Right kidney (tissue), 1 donor: ENCODE measurements around the gene EEFSEC.

Experiments
- DNase-seq: peaks from one replicate; pipeline ENCODE4 v3.0.0-alpha.2; 2016

Gene EEFSEC

DNA sequence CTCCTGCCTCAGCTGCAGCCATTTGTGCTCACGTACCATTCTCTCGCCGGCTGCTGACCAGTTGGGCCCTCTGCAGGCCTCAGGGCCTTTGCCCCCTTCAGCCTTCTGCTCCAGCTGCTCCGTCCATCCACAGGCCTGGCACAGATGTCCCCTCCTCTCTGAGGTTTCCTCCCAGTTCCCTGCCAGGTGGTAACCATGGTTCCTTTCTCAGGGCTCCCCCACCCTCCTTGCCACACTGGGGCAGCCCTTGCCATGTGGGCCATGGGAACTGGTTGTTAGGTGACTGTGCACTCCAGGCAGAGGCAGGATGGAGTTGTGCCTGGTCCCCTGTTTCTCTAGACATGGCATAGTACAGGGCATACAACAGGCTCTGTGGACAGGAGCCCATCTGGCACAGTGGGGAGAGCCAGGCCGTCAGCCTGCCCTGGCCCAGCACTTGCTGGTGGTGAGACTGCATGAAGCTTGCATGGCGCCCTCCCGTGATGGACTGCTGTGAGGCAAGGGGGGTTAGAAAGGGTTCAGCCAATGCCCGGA, 164.5 kb downstream of the EEFSEC start:
- no peak for DNase-seq

DNA sequence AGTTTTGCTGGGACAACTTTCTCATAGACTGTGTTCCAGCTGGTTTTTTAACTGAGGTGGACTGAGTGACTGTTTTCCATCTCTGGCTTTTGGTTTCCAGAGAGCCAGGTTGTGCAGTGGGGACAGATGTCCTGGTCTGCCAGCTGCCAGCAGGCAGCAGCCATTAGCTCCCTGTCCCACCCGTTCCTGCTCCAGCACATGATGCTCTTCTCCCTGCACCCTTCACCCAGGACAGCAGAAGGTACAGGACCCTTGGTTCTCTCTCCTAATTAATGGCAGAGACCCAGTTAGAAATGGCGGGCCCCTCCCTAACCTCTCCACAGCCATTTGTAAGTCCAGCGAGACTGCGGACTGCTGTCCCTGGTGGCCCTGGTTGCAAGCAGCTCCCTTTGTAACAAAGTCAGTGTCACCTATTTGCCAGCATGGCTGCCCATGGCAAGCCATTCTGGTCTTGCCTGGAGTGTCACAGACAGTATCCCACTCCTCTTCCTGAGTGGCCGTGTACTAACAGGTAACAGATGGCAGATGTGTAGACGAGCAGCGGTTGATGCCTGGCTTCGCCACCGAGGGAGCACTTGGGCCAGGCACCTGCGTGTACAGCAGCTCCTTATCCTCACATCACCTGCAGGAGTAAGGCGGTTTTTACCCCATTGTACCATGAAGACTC, 165.1 kb downstream of the EEFSEC start:
- no peak for DNase-seq

DNA sequence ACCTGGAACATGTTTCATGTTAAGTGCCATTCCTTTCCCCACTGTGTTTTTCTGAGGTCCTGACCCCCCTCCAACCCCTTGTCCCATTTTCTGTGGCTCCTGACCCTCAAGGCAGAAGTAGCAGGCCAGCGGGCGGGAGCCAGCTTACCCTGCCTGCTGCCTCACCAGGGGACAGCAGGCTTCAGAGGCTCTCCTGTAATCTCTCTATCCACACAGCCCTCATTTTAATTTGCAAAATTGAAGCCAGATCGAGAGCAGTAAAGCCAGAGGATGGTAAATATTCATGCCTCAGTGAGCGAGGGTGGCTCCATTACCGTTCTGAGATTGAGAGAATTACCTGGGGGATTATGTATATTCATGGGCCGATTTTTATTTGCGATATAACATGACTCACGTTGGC, 165.8 kb downstream of the EEFSEC start:
- no peak for DNase-seq

DNA sequence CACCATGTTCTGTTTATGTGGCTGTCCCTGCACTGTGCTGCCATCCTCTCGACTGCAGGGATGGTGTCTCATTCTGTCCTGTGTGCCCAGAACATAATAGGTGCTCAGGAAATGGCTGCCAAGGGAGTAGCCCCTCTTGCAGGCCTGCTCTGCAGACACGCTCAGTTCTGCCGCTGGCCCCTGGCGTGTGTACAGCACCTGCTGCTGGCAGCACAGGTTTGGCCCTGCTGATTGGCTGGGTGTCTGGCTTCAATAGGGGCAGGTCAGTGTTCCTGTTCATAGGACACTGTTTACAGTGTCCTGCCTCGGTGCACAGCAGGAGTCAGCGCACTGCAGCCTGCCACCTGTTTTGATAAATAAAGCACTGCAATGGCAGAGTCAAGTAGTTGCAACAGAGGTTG, 166.5 kb downstream of the EEFSEC start:
- DNase-seq, result no peak

DNA sequence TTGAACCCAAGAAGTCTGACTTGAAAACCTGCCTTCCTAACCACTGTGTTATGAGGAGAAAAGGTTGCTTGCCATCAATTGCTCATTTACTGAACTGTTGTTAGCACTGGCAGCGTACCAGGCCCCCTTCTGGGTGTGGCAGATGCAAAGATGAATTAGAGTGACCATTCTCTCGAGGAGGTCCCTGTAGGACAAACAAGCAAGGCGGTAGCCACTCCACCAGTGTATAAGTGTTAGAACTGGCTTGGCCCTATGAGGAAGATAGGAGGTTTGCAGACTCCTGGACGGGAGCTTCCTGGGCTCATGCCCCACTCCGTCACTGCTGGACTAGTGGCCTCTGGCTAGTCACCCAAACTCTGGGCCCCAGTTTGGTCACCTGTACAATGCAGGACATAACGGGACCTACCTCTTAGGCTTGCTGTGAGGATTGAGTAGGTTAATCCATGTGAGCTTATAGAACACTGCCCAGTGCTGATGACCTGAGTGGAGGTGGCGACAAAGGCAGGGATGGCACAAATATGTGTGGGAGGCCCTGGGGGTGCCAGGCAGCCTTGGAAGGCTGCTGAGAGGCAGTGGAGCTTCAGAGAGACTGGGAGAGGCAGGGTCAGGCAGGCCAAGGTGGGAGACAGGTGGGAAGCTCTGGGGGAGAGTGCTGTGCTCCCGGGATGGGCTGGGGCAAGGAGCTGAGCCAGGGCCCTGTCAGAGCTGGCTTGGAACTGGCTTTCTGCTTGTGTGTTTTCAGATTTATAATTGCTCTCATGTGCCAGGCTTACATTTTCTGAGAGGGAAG, 167.5 kb downstream of the EEFSEC start:
- no peak for DNase-seq

DNA sequence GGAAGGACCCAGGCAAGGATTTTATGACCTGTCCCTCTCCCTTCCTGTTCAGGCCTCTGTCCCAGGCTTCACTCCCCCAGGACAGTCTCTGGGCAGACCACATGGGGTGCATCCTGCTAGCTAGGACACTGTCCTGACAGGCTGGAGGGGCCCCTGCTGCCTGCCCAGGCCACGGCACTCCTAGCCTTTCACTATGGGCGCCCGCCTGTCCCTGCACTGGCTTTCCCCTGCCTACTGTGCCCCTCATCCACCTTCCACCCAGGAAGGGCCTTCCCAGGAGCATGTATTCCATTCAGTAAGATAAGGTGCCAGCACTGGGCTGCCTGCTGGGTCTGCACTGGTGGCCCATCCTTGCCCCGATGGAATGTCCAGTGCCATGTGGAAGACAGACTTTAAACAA, 168.1 kb downstream of the EEFSEC start:
- DNase-seq, result no peak

DNA sequence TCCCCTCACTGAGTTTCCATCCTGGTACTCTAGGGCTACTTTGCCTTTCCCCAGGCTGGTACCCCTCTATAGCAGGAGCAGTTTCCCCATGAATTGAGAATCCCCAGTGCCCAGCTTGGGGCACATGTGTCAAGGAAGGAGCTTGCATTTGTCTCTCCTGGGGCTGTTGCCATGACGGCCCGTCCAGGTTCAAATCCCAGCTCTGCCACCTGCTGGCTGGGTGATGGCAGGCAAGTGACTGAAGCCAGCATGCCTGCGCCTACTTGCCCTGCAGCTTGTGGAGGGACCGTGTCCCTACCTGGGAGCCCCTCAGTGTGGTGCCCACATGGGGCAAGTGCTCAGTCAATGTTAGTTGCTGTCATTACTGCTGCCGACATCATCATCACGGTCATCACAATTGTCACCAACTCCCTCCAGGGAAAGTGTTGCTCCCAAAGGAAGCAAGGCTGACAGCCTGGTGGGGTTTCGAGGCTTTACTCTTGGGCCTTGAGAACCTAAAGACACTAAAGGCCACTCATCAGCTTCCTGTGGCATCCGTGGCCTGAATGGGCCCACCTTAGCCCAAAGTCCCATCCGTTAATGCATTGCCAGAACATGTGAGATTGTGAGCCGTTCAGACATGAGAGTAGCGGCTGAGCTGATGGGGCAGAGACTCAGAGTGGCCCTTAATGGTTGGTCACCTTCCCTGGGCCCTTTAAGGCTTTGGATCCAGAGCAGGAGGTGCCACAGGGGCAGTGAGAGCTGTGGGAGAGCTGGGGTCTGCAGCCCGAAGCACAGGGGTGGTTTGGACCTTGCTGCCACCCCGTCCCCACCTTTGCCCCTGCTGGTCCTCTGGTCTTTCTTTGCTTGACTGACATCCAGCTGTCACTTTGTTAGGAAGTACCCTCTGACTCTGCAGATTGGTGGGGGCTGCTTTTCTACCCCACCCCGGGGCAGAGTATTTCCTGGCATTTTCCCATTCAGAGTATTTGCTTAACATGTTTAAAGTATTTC, 169.0 kb downstream of the EEFSEC start:
- DNase-seq, result no peak

DNA sequence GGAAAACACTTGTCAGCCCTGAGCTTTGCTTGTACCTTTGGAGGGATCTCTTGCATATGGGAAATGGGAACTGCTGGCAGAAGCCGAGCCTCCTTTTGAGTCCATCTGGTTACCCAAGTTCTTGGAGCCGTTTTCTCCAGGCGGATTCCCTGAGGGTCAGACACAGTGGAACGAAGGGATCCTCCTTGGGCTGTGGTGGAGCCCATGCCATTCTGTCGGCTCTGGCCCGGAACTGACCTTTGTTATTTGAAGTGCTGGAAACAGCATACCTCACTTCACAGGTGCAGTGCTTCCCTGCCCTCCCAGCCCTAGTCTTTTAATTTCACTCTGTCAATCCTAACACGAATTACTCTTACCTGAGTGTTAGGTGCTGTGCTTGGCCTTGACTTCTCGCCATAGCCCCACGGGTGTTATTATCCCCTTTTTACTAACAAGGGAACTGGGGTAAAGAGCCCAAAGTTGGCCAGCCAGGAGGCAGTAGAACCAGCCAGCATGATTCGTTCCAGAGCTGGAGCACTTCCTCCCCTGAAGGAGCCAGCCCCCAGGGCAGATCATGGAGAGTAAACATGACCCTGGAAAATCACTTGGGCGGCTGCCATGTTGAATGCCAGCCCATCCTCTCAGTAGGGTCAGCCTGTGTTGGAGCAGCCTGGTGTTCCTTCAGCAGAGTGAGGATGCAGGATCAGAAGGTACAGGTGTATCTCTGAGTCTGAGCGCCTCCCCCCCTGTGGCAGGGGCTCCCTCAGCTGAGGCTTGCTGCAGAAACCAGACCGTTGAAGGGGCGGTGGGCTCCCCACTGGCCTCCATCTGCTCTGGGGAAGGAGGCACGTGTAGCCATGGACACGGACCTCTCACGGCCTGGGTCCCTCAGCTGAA, 170.2 kb downstream of the EEFSEC start:
- no peak for DNase-seq

DNA sequence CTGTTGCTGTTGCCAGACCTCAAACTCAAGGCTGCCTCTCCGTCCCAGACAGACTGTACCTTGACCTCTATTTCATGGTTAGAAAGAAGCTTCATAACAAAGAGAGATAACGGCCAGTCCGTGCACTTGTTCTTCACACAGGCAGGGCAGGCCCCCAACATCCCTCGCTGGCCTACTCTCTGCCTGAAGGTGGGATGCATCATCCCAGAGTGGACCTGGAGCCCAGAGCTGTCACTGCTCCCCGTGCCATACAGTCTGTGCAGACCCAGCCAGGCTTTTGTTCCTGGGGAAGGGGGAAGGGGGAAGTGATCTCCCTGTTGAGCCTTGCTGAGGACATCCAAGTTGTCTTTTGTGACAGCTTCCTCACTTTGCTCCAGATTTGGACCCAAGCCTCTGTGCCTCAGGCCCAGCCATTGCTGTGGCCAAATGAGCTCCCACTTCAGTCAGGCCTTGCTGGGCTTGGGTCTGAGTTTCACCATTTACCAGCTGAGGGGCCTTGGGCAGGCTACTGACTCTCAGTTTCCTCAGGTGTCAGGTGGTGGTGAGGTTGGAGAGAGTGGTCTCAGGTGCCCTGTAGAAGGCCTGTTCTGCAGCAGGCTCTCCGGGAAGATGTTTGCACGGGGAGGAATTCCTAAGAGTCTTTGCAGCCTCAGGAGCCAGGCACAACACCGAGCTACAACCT, 171.8 kb downstream of the EEFSEC start:
- DNase-seq, result no peak

DNA sequence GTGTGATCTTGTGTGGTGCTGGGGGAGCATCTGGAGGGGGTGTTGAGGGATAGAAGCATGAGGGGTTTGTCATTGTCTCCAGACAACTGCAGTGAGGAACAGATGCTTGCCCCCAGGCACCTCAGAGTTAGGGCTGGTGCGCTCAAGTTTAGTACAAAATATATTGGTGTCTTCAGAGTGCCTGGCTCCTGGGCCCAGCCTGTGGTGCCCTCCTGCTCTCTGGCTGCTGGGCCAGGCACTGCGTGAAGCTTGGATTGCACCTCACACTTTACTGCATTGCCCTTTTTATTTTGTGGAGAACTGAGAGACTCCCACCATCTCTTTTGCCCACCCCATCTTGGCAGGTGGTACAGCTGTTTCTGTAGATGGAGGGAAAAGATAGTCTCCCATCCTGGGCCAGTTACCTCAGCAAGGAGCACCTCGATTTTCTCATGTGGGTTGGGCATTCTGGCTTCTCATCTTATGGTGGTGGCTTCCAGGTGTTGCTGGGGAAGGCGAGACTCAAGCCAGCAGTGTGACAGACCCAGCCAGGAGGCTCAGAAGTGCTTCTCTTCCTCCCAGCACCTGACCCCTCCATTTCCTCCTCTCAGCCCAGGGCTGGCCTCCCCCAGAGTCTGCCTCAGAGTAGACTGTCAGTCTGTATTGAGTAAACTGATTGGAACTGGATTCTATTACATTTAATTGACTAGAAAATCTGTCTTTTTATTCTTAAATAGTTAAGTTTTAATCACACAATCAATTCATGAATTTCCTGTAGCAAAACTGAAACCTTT, 173.0 kb downstream of the EEFSEC start:
- no peak for DNase-seq

DNA sequence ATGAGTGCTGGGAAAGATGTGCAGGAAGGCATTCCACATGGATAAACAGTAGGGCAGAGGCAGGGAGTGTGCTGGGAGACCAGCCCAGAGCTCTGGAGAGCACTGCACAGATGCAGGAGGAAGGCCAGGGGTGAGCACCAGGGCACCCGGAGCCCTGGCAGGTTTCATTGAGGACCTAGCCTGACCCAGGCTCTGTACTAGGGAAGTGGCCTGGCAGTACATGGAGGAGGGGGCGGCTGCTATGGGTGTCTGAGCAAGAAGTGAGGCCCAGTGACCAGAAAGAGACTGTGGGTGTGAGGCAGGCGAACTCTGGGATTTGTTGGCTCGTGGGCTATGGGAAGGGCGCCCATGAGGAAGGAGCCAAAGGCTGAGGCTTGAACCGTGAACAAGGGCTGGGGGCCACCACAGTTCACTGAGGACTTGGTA, 174.3 kb downstream of the EEFSEC start:
- no peak for DNase-seq

DNA sequence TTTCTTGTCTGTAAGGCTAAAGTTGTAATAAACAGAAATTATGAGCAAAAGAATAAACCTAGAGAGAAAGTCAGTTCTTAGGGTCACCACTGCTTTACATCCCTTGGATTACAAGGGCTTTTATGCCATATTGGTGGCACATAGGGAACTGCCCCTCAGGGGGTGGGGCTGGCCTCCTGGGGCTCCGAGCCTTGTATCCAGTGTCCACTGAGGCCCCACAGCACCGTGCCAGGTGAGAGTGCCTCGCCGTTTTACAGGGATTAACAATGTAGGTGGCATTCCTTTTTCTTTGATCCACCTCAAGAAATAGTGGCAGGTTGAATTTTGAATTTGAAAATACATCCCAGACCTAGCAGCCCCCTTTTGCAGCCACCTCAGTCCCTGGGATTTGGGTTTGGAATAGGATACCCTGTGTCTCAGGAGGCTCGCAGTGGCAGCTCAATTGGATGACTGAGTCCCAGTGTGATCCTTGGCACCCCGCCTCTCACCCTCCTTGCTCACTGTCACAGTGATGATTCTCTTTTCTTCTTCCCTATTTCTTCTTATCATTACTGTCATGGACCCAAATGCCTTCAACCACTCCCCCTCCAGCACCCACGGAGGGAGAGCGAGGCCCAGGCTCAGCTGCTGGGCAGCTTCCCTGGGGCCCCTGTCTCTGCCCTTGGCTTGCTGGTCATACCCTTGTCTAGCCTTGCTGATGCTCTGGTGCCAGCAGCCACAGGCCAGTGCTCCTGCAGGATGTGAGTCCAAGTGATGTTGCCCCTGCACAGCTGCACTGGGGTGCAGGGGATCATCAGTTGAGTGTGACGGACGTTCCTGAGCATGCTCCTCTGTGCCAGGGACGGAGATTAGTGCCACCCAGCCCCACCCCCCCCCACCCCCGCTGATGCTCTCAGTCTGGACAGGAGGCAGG, 175.5 kb downstream of the EEFSEC start:
- no peak for DNase-seq

DNA sequence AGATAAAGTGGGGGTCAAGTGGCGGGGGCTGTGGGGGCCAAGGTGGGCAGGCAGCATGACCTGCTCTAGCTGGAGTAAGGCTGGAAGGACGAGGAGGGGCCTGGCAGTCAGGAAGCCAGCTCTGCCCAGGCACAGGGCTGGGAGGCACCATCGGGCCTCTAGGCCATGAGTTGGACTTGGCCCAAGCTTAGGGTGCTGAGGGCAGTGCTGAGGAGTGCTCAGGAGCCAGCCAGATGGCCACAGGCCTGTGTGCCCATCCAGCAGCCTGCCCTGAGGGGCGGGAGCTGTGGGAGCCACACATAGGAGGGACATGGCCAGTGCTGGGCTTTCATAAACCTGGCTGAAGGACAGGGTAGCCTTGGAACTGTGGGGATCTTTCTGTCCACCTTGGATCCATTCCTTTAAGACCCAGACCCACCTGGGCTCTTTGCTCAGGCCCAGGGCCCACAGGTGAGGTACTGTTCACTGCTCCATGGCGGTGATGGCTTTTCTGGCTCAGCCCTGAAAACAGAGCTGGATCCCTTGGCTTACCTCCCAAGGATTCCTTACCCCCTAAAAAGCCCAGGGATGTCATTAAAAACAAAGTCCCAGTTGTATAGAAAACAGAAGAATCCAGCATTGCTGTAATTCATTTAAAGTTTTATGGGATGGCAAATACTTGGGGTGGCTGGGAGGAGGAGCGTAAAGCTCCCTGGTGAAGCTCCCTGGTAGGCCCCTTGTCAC, 176.4 kb downstream of the EEFSEC start:
- DNase-seq, result no peak

DNA sequence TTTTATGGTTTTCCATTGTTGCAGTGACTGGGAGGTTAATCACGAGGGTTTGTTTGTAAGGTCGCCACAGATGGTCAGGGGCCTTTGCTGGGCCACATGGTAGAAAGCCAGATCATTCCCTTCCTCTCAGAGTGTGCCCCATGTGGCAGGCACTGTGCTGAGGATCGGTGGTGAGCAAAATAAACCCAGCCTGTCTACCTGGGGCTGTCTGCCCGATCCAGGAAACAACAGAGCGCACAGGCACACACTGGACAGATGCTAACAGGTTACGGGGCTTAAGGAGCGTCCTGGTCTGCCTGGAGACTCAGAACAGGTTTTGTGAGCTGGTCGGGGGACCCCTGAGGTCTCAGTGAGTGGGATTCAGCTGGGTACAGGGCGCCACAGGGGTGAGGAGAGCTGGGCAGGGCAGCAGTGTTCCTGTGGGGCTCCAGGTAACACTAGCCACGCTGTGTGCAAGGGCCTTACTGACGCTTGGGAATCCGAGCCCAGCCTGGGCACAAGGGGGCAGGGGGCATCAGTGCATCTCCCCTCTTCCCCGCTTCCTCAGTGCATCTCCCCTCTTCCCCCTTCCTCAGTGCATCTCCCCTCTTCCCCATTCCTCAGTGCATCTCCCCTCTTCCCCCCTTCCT, 177.0 kb downstream of the EEFSEC start:
- DNase-seq, result no peak

DNA sequence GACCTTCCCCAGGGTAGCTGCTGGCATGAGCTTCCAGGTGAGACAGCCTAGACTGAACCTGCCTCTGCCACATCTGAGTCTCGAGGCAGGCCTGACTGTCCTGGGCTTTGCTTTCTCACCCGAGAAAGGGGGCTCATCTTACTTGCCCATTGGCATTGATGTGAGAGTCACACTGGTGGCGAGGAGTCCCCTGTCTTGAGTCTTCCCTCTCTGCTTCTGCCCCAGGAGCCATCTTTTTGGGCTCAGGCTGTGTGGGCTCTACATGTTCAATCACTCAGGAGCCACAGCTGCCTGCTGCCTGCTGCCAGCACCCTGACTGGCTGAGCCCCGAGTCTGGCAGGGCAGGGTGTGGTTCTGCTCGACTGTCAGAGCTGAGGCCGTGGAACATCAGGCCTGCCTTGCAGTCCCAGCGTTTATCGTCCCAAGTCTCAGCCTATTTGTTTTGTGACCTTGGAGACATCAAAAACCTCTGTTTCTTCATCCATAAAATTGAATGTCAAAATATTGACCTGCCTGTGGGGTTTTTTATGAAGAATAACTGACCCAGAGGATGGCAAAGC, 180.9 kb downstream of the EEFSEC start:
- no peak for DNase-seq

DNA sequence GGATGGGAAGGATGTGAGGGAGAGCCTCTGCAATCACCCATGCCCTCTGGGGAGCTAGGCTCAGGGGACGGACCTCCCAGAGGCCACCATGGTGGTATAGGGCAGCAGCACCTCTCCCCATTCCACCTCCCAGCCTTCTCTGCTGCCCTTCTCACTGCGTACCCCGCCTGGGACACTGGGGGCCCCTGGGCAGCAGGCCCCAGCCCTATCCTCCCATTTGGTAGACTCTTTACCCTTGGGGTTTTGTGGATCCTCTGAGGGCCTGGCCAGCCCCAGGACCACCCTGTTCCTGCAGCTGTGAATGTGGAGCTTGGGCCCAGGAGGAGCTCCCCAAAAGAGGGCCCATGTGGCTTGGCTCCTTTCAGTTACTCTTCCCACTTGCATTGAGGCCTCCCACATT, 181.5 kb downstream of the EEFSEC start:
- no peak for DNase-seq

DNA sequence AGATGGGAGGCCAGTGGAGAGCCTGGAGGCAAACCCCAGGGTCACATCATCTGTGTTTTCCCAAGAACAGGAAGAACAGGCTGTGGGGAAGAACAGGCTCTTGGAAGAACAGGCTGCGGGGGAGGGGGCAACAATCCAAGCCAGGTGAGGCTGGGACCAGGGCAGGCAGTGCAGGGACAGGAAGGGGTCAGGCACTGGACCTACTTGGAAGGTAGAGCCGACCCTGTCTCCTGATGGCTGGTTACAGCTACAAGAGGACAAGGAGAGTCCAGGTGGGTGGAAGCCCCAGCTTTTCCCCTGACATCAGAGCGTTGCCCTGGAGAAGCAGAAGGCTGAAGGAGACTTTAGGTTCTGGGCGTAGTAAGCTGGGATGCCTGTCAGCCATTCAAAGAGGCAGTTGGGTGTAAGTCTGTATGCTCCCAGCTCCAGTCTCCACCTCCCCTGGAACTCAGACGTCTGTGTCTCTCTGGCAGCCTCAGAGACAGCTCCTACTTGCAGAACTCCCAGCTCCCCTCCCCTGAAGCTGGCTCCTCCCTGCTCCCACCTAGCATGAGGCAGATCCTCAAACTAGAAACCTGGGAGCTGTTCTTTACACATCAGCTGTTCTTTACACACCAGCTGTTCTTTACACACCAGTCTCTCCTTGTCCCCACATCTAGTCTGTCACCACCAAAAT, 182.5 kb downstream of the EEFSEC start:
- DNase-seq, result no peak
